Glomerular visceral epithelial cell (primary cell): Measurements from ENCODE around the gene SSH2.
"Not testable (repeated sequence)": the region's sequence is repeated elsewhere in the genome, so short reads cannot be mapped to it uniquely, and the experiment has no call there.

Source experiments
- DNase-seq: peaks from one replicate; pipeline ENCODE4 v3.0.0-alpha.2; 2016; ENCODE audit errors: extremely low spot score

Gene SSH2

GRCh38 chr17:29836643-29837042 lies 93.4 kb downstream of the SSH2 start:
- DNase-seq, result no peak

GRCh38 chr17:29835435-29836351 lies 94.3 kb downstream of the SSH2 start:
- peak; percentile 15 for DNase-seq

DNA sequence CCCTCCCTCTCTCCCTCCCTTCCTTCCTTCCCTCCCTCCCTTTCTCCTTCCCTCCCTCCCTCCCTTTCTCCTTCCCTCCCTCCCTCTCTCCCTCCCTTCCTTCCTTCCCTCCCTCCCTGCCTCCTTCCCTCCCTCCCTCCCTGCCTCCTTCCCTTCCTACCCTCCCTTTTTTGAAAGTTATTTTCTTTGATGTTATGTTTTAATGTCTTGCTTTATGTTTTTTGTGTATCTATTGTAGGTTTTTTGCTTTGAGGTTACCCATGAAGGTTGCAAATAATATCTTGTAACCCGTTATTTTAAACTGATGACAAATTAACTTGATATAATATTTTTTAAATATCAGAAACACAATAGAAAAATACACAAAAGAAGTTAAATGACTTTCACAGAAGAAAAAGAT lies 96.2 kb downstream of the SSH2 start:
- no peak for DNase-seq

DNA sequence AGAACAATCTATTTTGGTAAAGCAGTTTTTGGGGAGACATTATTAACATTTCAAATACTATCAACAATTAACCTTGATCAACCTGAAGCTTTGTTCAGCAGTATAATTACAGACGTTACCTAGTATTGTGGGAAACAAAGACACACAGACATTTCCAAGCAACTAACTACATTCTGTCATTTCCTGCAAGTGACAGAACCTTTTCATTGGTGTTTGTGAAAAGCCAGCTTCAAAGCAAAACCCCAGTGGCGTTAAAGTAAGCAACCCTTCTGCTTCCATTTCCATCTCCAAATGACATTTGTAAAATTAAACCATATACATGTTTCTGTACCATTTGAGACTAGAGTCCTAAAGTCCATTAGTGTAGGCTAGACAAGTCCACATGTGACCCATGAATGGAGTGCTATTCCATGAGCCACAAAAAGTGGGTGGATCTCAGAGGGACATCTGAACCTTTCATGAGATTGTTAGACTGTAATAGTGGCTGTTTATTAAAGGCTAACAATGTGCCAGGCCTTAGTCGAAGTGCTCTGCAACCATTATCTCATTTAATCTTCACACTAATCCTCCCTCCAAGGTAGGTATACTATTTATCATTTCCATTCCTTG lies 101.2 kb downstream of the SSH2 start:
- no peak for DNase-seq

- DNase-seq, result no peak
Observed at GRCh38 chr17:29827179-29827578, 102.8 kb downstream of the SSH2 start.

- DNase-seq, result no peak
Observed at GRCh38 chr17:29826114-29826692, 103.8 kb downstream of the SSH2 start.

GRCh38 chr17:29825604-29826003 lies 104.4 kb downstream of the SSH2 start:
- no peak for DNase-seq

- no peak for DNase-seq
Observed at GRCh38 chr17:29821897-29822296, 108.1 kb downstream of the SSH2 start.

GRCh38 chr17:29820425-29820824 lies 109.6 kb downstream of the SSH2 start:
- no peak for DNase-seq

DNA sequence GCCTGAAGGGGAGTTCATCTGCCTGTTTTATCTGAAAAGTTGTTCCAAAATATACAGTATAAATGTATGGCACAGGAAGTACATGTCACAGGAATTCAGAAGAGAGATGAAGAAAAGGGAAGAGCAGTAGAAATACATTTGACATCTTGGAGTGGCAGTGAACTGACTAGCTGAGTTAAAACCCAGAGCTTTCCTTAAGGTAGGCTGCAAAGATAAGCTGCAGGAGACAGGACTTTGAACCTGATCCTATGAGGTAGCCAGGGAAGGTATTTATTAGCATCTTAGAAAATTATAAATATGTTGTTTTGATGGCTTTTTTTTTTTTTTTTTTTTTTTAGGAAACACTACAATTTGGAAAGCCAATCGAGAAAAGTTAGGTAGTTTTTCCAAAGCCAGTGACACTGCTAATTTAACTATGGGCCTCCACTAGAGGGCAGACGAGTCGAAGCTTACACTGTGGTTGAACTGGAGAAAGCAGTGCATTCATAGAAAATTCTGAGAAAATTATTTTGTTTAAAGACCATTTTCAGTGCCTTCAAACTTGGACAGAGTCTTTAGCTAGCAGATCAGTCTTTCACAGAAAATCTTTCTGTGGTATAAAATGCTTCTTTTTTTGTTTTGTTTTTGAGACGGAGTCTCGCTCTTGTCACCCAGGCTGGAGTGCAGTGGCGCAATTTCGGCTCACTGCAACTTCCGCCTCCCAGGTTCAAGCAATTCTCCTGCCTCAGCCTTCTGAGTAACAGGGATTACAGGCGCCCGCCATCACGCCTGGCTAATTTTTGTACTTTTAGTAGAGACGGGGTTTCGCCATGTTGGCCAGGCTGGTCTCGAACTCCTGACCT lies 122.3 kb downstream of the SSH2 start:
- DNase-seq, result peak; percentile 71

DNA sequence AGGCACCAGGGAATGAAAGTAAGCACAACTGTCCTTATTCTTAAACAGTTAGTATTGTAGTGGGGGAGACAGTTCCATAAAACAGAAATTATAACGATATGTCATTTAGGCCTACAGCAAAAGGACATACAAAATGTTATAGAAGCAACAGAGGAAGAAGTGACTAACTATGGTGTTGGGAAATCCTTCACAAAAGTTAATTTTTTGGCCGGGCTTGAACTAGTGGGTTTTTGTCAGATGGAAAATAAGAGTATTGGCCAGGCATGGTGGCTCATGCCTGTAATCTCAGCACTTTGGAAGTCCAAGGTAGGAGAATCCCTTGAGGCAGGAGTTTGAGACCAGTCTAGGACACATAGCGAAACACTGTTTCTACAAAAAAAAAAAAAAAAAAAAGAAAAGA lies 127.8 kb downstream of the SSH2 start:
- no peak for DNase-seq

DNA sequence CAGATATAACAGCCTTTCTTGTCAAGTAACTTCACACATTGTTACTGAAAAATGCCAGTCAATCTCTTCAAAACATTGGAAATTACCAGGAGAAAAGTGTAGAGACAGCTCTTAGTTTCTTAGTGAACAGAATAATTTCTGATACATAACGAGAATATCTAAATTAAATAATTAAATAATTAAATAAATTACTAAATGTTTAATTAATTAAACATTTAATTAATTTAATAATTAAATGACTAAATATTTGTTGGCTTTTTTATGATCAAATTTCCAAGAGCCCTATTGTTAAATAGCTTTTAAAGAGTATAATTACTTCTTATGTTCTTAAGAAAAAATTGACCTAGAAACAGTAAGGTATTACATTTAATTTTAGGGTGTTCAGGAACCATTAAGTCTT lies 129.6 kb downstream of the SSH2 start:
- DNase-seq, result no peak

DNA sequence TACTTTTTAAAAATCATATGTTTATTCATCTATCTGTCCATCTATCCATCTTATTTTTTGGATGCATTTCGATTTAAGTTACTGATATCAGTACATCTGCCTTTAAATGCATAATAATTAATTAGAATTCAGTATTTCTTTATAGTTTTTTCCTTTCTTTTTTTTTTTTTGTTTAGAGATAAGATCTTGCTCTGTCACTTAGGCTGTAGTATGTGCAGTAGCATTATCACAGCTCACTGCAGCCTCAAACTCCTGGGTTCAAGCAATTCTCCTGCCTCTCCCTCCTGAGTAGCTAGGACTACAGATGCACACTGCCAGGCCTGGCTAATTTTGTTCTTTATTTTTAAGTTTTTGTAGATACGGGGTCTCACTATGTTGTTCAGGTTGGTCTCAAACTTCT lies 133.4 kb downstream of the SSH2 start:
- DNase-seq, result no peak

GRCh38 chr17:29793501-29793900 lies 136.5 kb downstream of the SSH2 start:
- DNase-seq, result no peak

GRCh38 chr17:29791336-29792080 lies 138.5 kb downstream of the SSH2 start:
- DNase-seq, result no peak

DNA sequence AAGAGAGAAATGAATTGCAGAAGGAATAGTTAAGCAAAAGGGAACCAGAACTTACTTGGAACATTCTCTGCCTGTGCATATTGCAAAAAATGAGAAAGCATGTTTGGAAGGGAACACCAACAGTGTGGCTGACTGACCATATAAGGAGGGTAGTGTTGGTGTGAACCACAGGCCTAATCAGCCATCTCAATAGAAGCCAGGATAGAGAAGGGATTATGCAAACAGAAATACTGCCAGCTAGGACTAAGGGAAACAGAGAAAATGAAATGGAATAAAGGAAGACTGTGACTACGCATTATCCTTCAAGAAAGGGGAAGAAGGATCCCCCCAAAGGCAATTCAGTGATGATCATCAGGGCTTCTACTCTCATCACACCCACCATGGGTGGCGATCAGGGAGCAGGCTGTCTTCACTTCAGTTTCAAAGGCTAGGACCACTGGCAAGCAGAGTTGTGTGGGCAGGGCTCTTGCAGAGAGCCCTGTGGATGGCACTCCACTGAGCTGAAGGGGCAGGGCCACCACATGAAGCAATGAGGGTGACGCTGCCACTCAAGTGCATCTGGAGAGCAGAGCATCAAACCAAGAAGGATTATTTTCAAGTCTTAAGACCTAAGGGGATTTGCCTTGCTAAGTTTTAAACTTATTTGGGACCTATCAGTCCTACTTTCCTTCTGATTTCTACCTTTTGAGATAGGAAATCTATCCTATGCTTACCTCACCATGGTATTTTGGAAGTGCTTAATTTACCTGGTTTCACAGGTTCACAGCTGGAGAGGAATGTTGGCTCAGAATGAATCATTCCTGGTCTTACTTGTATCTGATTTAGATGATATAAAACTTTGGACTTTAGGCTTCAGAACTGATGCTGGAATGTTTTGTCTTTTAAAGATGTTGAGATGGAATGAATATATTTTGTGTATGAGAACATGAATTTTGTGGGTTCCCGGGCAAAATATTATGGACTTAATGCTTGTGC lies 140.5 kb downstream of the SSH2 start:
- DNase-seq, result no peak

DNA sequence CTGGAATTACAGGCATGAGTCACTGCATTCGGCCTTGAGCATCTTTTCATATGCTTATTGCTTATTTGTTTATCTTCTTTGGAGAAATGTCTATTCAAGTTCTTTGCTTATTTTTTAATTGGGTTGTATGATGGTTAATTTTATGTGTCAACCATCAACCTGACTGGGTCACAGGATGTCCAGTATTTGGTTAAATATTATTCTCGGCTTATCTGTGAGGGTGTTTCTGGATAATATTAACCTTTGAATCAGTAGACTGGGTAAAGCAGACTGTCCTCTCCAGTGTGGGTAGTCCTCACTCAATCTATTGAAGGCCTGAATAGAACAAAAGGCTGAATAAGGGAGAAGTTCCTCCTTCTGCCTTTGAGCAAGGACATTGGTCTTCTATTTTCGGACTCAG lies 142.0 kb downstream of the SSH2 start:
- DNase-seq, result no peak

- no peak for DNase-seq
Observed at GRCh38 chr17:29782917-29783316, 147.1 kb downstream of the SSH2 start.

GRCh38 chr17:29779812-29780190 lies 150.2 kb downstream of the SSH2 start:
- not testable (repeated sequence) for DNase-seq
